Parathyroid adenoma (tissue), 2 donors: Measurements from ENCODE around the gene PSG6.
"Not testable (repeated sequence)": the region's sequence is repeated elsewhere in the genome, so short reads cannot be mapped to it uniquely, and the experiment has no call there.

ENCODE experiments used
- H2AFZ ChIP-seq: fragments of 300-600 bp; sonication (generic); one replicate; pipeline ENCODE4 v1.7.0; 2017; ENCODE audit warnings: antibody characterized with exemption, mild to moderate bottlenecking
- H3K27ac ChIP-seq: fragments of 300-600 bp; sonication (generic); one replicate; pipeline ENCODE4 v1.7.0; 2017
- H3K27me3 ChIP-seq: fragments of 300-600 bp; sonication (generic); one replicate; pipeline ENCODE4 v1.7.0; 2017; ENCODE audit warnings: low read length; ENCODE audit not compliant: control insufficient read depth, insufficient read depth
- H3K36me3 ChIP-seq: fragments of 300-600 bp; sonication (generic); one replicate; pipeline ENCODE4 v1.7.0; 2017; ENCODE audit warnings: low read length; ENCODE audit not compliant: control insufficient read depth, insufficient read depth
- H3K4me1 ChIP-seq: fragments of 300-600 bp; sonication (generic); one replicate; pipeline ENCODE4 v1.7.0; 2017; ENCODE audit warnings: control low read depth
- H3K4me2 ChIP-seq: fragments of 300-600 bp; sonication (generic); one replicate; pipeline ENCODE4 v1.7.0; 2017; ENCODE audit warnings: low read length
- H3K4me3 ChIP-seq: fragments of 300-600 bp; sonication (generic); one replicate; pipeline ENCODE4 v1.7.0; 2017; ENCODE audit warnings: low read depth, low read length
- H3K79me2 ChIP-seq: fragments of 300-600 bp; sonication (generic); one replicate; pipeline ENCODE4 v1.7.0; 2017; ENCODE audit warnings: control low read depth
- H3K9ac ChIP-seq: fragments of 300-600 bp; sonication (generic); one replicate; pipeline ENCODE4 v1.7.0; 2017; ENCODE audit warnings: mild to moderate bottlenecking
- H3K9me3 ChIP-seq: fragments of 300-600 bp; sonication (generic); one replicate; pipeline ENCODE4 v1.7.0; 2017; ENCODE audit warnings: low read length; ENCODE audit not compliant: control insufficient read depth
- TF ChIP-seq, protein P1 (sequence below): fragments of 300-600 bp; sonication (generic); IDR thresholded peaks from one replicate; pipeline ENCODE4 v1.7.0; 2017; ENCODE audit warnings: antibody characterized with exemption, mild to moderate bottlenecking
- donor health status: primary hyperparathyroidism.

Gene PSG6

DNA sequence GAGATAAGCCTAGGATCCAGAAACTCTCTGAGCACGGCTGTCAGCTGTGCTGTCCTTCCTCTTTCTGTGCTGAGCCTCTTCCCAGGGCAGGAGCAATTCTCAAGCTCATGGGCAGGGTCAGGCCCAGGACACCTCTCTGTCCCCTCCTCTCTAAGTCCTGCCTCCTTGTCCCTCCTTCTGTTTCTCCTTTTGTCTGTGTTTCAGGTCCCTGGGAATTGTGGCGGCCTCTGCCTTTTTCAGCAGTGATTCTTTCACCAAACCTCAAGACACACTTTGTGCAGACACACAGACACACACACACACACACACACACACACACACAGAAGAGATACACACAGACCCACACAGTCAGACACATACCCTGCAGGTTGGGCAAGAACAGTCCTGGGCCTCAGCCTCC lies 38.1 kb downstream of the PSG6 start, which contains the start of gene PSG1:
Gene PSG1 (minus strand): TSS at position 101 of the 400 bp plus-strand sequence. CDS start 132 bp downstream, outside the sequence.
- no peaks in the 10 kb centered on the region for H3K36me3 ChIP-seq
- no peaks in the 10 kb centered on the region for H3K9me3 ChIP-seq
- H3K27ac ChIP-seq = no peak within 1 kb of the TSS

DNA sequence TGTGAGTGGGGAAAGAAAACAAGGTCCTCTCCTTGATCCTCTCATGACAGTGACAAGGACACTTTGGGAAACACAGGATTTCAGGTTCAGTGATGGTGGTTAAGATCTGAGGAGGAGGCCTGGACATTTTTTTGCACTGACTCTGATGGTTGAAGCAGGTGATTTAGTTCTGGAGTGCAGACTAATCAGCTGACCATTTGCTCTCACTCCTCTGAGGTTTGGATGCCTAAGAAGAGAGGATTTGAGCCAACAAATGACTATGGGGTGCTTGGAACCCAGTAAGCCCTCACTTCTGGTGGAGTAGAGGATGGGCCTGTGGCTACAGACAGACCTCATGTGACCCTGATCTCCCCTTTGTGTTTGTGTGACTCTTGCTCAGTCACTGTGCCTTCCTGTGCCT lies 41.1 kb downstream of the PSG6 start:
- H3K4me2 ChIP-seq, H3K36me3 ChIP-seq, H3K9ac ChIP-seq, H2AFZ ChIP-seq, H3K9me3 ChIP-seq, H3K4me3 ChIP-seq, H3K27me3 ChIP-seq, H3K4me1 ChIP-seq, H3K27ac ChIP-seq, H3K79me2 ChIP-seq: not testable (repeated sequence)

More for the DNA sequence above, 38.1 kb downstream of the PSG6 start, which contains the start of gene PSG1:
- no peaks in the 10 kb centered on the region for H3K4me1 ChIP-seq
- H3K4me3 ChIP-seq = no peak within 1 kb of the TSS
- H3K4me2 ChIP-seq = no peak within 1 kb of the TSS
- TF ChIP-seq, protein P1, sequence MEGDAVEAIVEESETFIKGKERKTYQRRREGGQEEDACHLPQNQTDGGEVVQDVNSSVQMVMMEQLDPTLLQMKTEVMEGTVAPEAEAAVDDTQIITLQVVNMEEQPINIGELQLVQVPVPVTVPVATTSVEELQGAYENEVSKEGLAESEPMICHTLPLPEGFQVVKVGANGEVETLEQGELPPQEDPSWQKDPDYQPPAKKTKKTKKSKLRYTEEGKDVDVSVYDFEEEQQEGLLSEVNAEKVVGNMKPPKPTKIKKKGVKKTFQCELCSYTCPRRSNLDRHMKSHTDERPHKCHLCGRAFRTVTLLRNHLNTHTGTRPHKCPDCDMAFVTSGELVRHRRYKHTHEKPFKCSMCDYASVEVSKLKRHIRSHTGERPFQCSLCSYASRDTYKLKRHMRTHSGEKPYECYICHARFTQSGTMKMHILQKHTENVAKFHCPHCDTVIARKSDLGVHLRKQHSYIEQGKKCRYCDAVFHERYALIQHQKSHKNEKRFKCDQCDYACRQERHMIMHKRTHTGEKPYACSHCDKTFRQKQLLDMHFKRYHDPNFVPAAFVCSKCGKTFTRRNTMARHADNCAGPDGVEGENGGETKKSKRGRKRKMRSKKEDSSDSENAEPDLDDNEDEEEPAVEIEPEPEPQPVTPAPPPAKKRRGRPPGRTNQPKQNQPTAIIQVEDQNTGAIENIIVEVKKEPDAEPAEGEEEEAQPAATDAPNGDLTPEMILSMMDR = no peak
- H3K27me3 ChIP-seq = no peaks in the 10 kb centered on the region
- no peak within 1 kb of the TSS for H2AFZ ChIP-seq
- no peak within 1 kb of the TSS for H3K9ac ChIP-seq
- no peaks in the 10 kb centered on the region for H3K79me2 ChIP-seq

DNA sequence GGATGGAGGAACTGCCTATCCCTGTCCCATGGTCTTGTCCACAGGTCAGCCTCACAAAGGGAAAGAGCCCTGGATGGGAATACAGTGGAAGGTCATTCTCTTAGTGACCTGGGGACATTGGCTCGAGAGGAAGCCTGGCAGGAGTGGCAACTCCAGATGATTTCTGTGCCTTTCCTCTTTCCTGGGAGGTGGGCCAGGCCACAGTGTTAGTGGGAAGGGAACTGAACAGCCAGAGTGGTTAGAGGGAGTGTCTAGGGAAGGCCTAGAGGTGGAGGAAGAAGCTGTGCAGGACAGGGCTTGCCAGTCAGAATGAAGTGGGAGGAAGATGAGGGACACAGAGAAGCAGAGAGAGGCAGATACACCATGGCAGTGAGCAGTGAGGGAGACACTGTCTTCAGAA lies 41.8 kb downstream of the PSG6 start:
- H3K27me3 ChIP-seq, H3K4me2 ChIP-seq, H3K4me1 ChIP-seq, H3K79me2 ChIP-seq, H3K9ac ChIP-seq, H3K27ac ChIP-seq, H3K9me3 ChIP-seq, H2AFZ ChIP-seq, H3K4me3 ChIP-seq, H3K36me3 ChIP-seq: not testable (repeated sequence)

DNA sequence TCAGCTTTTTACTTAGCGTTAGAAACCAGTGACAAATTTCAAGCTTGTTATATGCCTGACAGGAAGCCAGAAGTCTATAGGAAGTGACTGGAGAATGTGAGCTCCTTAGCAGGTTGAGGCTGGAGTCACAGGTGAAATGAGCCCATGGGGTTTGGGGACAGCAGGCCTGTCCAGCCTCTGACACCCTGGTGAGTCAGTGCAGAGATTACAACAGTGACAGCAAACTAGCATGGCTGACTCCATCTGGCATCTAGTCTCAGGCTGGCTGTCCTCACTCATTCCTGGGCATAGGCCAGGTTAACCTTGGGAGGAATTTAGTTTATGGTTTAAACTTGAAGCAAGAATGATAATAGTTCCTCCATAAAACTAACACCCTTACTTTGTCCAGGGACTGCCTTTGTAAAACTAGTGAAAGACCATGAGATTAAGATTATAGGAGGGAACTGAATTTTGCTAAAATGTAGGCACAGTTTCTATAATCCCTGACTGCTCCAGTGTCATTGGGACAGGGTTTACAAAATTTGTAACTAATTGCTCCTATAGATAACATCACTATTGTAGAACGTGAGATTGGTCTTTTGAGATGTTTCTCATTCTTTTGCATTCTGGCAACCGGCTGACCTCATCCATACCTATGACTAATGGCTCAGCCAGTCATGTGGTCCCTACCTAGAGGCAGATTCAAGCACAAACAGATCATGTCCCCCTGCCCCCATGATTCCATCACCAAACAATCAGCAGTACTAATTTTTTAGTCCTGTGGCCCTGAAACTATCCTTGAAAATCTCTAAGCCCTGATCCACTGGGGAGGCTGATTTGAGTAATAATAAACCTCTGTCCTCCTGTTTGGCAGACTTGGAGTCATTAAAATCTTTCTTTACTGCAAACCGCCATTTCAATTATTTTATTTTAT lies 42.5 kb downstream of the PSG6 start:
- H2AFZ ChIP-seq, H3K4me2 ChIP-seq, H3K27ac ChIP-seq, H3K9ac ChIP-seq, H3K9me3 ChIP-seq, H3K36me3 ChIP-seq, H3K27me3 ChIP-seq, H3K4me1 ChIP-seq, H3K4me3 ChIP-seq, H3K79me2 ChIP-seq: not testable (repeated sequence)

DNA sequence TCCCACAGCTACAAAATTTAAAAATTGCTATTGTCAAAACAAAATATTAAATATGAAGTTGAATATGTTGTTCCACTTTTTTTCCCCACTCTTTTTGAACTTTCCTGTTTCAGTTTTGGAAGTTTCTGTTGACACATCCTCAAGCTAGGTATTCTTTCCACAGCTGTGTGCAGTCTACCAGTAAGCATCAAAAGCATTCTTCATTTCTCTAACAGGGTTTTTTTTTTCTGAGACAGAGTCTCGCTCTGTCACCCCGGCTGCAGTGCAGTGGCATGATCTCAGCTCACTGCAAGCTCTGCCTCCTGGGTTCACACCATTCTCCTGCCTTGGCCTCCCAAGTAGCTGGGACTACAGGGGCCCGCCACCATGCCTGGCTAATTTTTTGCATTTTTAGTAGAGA lies 43.6 kb downstream of the PSG6 start:
- not testable (repeated sequence) for H3K9ac ChIP-seq, H3K4me2 ChIP-seq, H3K27me3 ChIP-seq, H3K9me3 ChIP-seq, H3K4me3 ChIP-seq, H2AFZ ChIP-seq, H3K79me2 ChIP-seq, H3K4me1 ChIP-seq, H3K36me3 ChIP-seq, H3K27ac ChIP-seq

DNA sequence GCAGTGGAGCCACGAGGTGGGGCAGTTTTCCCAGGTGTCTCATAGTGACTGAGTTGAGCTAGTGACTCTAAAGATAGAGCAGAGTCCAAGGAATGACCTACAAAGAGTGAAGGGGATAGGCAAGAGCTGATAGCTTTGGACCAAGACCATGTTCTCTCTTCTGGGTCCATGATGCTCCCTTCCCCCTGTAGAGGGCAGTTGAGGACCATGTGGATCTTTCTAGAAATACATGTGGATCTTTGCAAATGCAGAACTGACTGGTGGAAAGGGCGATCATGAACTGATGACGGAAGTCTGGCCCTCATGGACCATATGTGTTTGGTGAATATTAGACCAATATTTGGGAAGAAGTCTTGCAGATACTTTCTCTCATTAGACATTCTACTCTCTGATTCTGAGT lies 45.1 kb downstream of the PSG6 start:
- TF ChIP-seq, protein P1 = no peak
- Histone ChIP-seq H3K27me3 (no peaks in the 10 kb centered on the region), H3K4me2 (no peak overlapping the region), H3K4me1 (no peaks in the 10 kb centered on the region), H3K36me3 (no peaks in the 10 kb centered on the region), H2AFZ (no peak overlapping the region), H3K27ac (no peak overlapping the region), H3K9ac (no peak overlapping the region), H3K4me3 (no peak overlapping the region), H3K9me3 (no peaks in the 10 kb centered on the region), H3K79me2 (no peaks in the 10 kb centered on the region)
